Prostate gland (tissue), 2 donors: ENCODE measurements around the gene PLSCR4.

Source experiments
- CTCF ChIP-seq, 4 experiments: fragments of 200-600 bp in 2 of 4; fragments of 450-650 bp in 2 of 4; sonication (generic) in 2 of 4; IDR thresholded peaks; 1 replicate in 3 of 4; 2 replicates in 1 of 4; pipeline ENCODE4 v1.5.1; 2016 to 2019; ENCODE audit warnings: antibody characterized with exemption in 4 of 4, mild to moderate bottlenecking in 2 of 4, moderate library complexity in 2 of 4
- POLR2AphosphoS5 ChIP-seq: sonication (generic); formaldehyde crosslinking; IDR thresholded peaks from one replicate; pipeline ENCODE4 v1.6.1; 2017; ENCODE audit warnings: antibody characterized with exemption

- TF ChIP-seq POLR2AphosphoS5 (no peak), CTCF (IDR thresholded peaks at IDR 0.05) (no peak)
These were observed 51.1 kb downstream of the PLSCR4 start for GRCh38 chr3:146199762-146200161.
